Measurements from ENCODE around the gene TADA2A.

TADA2A gene

GRCh38 chr17:37470181-37470580 is 63.5 kb downstream of the TADA2A start:
- Histone ChIP-seq H3K4me1 (ENCODE audit: low read depth, poor library complexity, severe bottlenecking) (no peaks in the 10 kb centered on the region), H3K36me3 (ENCODE audit: insufficient read depth) (no peaks in the 10 kb centered on the region), H3K9ac (no peak overlapping the region), H3K4me3 (IDR thresholded peaks at IDR 0.05; ENCODE audit: insufficient read depth, low read depth, low read length) (no peak overlapping the region), H4K20me1 (ENCODE audit: insufficient read depth) (no peaks in the 10 kb centered on the region), H3K79me2 (ENCODE audit: insufficient read depth, low read depth) (no peaks in the 10 kb centered on the region), H3K4me2 (no peak overlapping the region), H2AFZ (ENCODE audit: low read depth) (no peak overlapping the region), H3K27me3 (ENCODE audit: insufficient read depth, low read depth) (no peaks in the 10 kb centered on the region), H3K27ac (no peak overlapping the region)
- TF ChIP-seq CTCF (conservative IDR thresholded peaks at IDR 0.05; ENCODE audit: low read depth, low read length): no peak

- Histone ChIP-seq H4K20me1 (ENCODE audit: insufficient read depth) (no peaks in the 10 kb centered on the region), H3K4me3 (IDR thresholded peaks at IDR 0.05; ENCODE audit: insufficient read depth, low read depth, low read length) (no peak overlapping the region), H3K9ac (no peak overlapping the region), H3K79me2 (ENCODE audit: insufficient read depth, low read depth) (no peaks in the 10 kb centered on the region), H3K4me2 (no peak overlapping the region), H3K27ac (no peak overlapping the region), H3K36me3 (ENCODE audit: insufficient read depth) (no peaks in the 10 kb centered on the region; the same call in 1 of the 2 replicates), H3K27me3 (ENCODE audit: insufficient read depth, low read depth) (no peaks in the 10 kb centered on the region), H3K4me1 (ENCODE audit: low read depth, poor library complexity, severe bottlenecking) (no peaks in the 10 kb centered on the region), H2AFZ (ENCODE audit: low read depth) (no peak overlapping the region)
- TF ChIP-seq CTCF (conservative IDR thresholded peaks at IDR 0.05; ENCODE audit: low read depth, low read length): no peak
Measured at GRCh38 chr17:37475731-37476420, 69.2 kb downstream of the TADA2A start.

- Histone ChIP-seq H3K36me3 (ENCODE audit: insufficient read depth) (no peaks in the 10 kb centered on the region; the same call in 1 of the 2 replicates), H3K4me1 (ENCODE audit: low read depth, poor library complexity, severe bottlenecking) (no peaks in the 10 kb centered on the region), H3K79me2 (ENCODE audit: insufficient read depth, low read depth) (no peaks in the 10 kb centered on the region), H2AFZ (ENCODE audit: low read depth) (no peak overlapping the region), H3K4me2 (no peak overlapping the region), H3K27ac (no peak overlapping the region), H3K27me3 (ENCODE audit: insufficient read depth, low read depth) (no peaks in the 10 kb centered on the region), H4K20me1 (ENCODE audit: insufficient read depth) (no peaks in the 10 kb centered on the region), H3K4me3 (IDR thresholded peaks at IDR 0.05; ENCODE audit: insufficient read depth, low read depth, low read length) (no peak overlapping the region), H3K9ac (no peak overlapping the region)
- no peak for TF ChIP-seq CTCF (conservative IDR thresholded peaks at IDR 0.05; ENCODE audit: low read depth, low read length)
Measured at GRCh38 chr17:37476431-37477120, 69.9 kb downstream of the TADA2A start.

GRCh38 chr17:37478187-37478586 is 71.5 kb downstream of the TADA2A start:
- H3K4me2 ChIP-seq: no peak overlapping the region
- no peak overlapping the region for H2AFZ ChIP-seq (ENCODE audit: low read depth)
- no peak for TF ChIP-seq CTCF (conservative IDR thresholded peaks at IDR 0.05; ENCODE audit: low read depth, low read length)
- no peaks in the 10 kb centered on the region for H3K27me3 ChIP-seq (ENCODE audit: insufficient read depth, low read depth)
- no peak overlapping the region for H3K27ac ChIP-seq
- no peak overlapping the region for H3K4me3 ChIP-seq (IDR thresholded peaks at IDR 0.05; ENCODE audit: insufficient read depth, low read depth, low read length)
- H3K79me2 ChIP-seq (ENCODE audit: insufficient read depth, low read depth): no peaks in the 10 kb centered on the region
- H3K36me3 ChIP-seq (ENCODE audit: insufficient read depth): no peaks in the 10 kb centered on the region; the same call in 1 of the 2 replicates
- no peak overlapping the region for H3K9ac ChIP-seq
- H4K20me1 ChIP-seq (ENCODE audit: insufficient read depth): no peaks in the 10 kb centered on the region
- peaks cover 6% of the 10 kb centered on the region for H3K4me1 ChIP-seq (ENCODE audit: low read depth, poor library complexity, severe bottlenecking)

Data from KMS-11 (cell line).